GM19324 (cell line): ENCODE measurements around the gene DKK2.

Experiments used
- ATAC-seq: cut with Tn5 transposase; IDR thresholded peaks from one replicate; pipeline ENCODE4 v1.9.1; 2021; ENCODE audit warnings: mild to moderate bottlenecking, moderate library complexity; ENCODE audit not compliant: unreplicated experiment, low FRiP score

DKK2 gene

DNA sequence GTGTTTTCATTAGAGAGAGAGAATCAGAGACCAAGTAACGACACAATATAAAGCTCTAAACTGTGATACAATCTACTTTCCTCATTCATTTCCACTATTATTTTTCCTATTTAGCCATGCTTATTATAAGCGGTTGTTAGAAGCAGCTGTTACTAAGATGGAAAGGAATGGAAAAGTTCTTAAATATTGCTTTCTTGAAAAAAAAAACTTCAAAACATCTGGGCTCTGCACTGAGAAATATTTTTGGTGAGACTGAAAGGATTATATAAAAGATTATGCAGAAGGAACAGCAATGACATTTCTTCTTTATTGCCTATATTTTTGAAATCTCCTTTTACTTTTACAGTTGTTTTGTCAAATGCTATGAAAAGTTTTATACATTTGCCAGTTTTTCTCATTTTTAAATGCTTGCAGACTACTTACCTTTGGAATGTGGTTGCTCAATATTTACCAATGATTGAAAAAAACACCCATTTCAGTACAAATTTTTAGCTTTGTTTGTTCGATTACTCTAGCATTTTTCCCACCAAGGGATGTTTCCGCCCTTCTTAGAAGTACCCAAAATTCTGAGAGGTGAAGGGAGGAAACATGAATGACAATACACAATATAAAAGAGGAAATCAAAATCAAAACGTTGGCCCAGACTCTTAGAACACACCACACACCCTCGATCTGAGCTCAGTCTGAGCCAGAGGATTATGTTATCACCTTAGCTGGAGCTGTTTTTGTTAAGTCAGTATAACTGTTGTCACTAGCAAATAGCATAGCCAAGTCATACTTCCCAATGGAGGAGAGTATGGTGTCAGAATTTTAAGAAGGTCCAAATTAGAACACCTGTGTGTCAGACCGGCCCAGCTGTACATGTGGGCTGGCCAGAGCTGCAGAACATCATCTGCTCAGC lies 18.4 kb downstream of the DKK2 start:
- ATAC-seq = no peak

DNA sequence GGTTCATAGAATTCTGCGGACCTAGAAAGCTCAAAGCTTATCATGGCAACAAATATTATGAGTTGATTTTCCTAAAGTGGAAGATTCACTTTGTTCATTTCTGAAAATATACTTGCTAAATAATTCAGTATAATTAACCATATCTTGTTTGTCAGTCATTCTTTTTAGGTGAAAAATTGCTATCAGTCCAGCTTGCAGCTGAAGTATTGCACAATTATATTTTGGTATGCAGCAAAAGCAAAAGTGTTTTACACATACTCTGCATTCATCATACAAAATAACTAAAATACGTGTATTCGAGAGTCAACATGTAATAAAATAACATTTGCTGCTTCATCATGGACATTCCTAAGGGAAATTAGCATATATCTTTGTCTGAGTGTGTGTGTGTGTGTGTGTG lies 24.8 kb downstream of the DKK2 start:
- ATAC-seq = no peak

DNA sequence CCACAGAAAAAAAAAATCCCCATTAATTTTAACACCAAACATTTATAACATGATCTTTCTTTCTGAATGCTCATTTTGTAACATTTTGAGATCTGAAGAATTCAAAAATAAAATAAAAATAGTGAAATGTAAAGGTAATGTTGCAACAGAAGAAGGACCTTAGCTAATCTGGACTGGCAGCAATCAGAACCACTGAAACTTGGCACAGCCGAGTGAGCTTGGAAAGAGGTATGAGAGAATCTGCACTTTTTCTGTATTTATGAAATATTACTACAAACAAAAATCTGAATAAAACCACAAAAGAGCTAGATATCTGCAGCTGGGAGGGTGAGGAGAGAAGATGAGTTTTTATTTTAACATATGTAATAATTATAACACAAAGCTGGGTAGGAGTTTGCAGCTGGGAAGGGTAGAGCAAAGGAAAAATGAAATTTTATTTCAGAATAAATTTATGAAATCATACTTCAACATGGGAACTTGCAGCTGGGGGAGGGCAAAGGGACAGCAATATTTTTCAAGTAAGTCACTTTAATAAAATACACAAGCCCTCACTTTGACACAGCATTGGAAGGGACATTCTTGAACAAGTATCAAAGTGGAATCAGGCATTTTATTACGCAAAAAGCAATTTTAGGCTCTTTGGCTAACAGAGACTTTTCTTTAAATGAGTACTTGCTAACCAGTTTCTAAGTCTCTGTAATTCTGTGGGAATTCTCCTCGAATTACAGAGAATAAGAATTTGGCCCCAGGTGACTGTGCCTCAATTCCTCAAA lies 26.7 kb downstream of the DKK2 start:
- no peak for ATAC-seq

DNA sequence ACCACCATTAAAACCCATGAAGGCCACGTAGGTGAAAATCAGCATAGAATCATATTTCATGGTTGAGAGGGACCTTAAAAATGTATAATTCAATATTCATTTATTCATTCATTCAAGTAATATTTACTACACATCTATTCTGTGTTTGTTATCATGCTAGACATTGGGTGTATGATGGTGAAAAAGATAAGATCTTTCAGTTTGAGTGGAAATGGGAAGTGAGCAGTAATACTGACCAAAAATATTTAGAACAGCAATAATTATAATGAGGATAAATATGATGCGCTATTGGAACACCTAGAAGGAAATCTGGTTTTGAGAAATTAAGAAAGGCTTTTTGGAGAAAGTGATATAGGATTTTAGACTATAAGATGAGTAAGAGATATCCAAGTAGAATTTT lies 28.0 kb downstream of the DKK2 start:
- no peak for ATAC-seq

DNA sequence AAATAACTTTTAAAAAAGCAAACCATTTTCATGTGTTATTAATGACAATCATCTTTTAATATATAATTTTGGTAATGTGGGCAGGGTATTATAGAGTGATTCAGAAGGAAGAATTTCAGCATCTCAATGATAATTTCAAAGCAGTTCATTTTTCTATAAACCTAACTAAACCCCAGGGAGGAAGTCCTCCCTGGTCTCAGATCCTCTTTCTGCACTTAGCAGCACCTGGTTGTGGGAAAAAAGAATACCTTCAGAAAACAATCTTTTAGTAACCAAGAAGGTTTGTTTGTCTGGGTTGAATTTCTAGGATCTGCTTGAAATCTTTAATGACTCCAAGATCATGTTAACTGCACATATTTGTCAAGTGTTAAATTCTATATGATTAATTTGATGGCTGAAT lies 29.9 kb downstream of the DKK2 start:
- no peak for ATAC-seq

DNA sequence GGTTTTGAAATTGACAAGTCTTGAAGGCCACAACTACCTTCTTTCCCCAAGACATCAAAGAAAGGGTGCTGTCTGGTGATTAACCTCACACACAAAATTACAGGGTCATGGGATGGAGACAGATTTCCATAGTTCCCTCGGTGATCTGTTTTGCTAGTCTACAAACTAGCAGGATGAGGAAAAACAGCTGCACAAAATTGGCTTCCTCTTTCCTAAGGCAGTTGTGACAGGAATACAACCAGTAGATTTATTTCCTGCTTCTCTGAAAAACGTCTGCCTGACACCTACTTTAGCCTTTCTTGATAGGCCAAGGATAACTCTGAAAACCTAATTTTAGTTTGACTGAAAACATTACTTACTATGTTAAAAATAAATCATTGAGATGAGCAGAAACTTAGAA lies 39.6 kb downstream of the DKK2 start:
- ATAC-seq = no peak

DNA sequence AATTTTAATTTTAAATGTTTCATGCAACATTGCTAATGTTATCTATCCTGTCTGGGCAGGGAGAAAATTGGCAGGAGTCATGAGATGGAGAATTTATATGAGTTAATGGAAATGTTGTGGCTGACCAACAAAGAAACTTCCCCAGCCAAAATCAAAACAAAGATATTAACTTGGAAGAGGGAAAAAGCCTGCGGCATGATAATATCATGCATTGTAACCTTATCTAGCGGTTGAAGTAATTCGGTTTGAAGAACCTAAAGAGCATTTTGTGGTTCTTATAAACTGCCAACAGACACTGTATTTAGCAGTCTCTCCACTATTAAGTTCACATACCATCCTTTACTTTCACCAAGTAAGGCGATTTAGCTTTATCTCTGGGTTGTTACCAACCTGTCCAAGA lies 42.3 kb downstream of the DKK2 start:
- ATAC-seq = no peak

DNA sequence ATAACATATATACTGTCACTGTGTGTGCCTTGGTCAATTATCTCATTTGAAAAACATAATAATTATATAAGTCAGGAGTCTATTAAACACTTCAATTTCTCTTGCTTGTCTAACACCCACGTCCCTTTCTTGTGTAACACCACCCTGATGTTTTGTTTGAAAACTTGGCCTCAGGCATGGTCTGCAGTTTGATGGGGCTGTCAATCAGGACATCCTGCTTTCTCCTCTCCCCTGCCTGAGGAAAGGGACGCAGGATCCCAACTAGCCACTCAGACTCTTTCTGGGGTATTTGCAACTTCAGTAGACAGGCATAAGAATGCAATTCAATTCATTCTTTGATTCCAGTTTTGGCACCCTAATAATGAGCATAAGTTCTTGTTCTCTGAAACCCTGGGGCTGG lies 48.8 kb downstream of the DKK2 start:
- ATAC-seq = no peak

DNA sequence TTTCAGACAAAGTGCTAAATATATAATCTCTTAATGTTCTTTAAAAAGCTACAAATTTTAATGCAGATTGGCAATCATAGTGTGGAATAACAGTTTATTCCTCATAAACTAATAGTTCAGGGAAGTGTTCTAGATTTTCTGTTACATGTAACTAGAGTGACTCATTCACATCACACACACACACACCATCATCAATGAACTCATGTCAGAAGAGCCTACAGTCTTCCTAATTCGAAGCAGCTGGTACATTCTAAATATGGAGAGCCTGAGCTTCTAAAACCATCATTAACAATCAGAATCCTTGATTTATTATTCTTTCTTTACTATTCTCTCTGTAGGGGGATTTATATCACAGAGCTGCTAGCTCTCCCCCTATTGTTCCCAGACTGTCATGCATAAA lies 49.6 kb downstream of the DKK2 start:
- ATAC-seq = no peak

DNA sequence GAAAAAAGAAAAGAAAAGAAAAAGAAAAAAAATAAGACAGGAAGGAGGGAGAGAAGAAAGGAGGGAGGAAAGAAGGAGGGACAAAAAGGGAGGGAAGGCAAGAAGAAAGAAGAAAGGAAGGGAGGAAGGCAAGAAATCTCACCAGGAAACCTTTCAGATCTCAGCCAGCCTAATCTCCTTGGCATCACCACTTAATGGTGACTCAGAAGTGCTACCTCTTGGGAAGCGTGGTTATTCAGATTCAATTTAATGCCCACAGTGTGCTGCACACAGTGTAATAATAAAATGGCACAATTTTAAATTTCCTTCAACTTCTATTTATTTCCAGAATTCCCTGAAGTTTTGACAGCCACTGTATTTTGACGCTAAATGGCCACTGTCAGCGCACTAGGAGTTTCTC lies 50.3 kb downstream of the DKK2 start:
- ATAC-seq = no peak

DNA sequence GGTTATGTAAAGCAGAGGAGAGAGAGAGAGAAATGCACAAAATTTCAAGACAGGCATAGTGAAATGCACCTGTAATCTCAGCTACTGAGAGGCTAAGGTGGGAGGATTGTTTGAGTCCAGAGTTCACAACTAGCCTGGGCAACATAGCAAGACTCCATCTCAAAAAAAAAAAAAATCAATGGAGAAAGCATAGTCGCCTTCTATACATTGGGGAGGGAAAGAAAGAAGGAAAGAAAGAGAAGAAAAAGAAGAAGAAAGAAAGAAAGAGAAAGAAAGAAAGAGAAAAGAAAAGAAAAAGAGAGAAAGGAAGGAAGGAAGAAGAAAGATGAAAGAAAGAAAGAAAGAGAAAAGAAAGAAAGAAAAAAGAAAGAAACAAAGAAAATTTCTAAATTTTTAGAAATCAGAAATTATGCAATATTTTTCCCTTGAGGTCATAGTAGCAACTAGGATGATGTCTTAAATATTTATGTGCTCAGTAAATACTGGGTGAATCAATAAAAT lies 53.4 kb downstream of the DKK2 start:
- ATAC-seq = no peak

DNA sequence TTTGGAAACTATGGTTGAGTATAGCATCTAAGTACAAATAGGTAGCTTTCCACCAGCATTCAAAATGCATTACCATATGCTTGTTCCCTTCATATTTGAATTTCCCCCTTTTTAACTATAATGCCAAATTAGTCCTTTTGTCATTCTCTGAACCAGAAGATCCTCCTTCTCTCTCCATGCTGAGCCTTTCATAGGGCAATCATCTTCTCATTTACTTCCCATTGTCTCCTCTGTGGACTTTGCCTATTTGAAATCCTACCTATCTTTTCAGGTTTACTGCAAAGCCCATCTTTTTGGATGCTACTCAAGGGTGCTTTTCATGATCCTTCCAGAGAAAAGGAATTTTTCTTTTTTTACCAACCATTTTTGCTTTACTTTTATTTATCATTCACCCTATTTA lies 54.7 kb downstream of the DKK2 start:
- no peak for ATAC-seq

DNA sequence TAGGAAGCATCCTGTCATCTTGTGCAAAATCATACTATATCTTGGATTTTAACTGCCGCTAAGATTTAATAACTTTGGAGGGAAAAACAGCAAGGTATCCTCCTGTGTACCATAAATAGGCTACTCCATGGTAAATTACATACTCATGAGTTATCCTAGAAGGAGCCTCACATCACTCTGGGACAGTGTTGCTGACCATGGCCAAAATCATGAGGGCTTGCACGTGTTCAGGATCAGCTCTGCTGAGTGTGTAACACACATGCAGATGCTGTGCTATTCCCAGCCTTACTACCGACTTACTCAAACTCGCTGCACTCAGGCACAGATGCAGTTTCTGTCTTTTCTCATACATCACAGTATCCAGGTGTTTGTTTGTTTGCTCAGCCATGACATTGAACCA lies 56.6 kb downstream of the DKK2 start:
- ATAC-seq = no peak

DNA sequence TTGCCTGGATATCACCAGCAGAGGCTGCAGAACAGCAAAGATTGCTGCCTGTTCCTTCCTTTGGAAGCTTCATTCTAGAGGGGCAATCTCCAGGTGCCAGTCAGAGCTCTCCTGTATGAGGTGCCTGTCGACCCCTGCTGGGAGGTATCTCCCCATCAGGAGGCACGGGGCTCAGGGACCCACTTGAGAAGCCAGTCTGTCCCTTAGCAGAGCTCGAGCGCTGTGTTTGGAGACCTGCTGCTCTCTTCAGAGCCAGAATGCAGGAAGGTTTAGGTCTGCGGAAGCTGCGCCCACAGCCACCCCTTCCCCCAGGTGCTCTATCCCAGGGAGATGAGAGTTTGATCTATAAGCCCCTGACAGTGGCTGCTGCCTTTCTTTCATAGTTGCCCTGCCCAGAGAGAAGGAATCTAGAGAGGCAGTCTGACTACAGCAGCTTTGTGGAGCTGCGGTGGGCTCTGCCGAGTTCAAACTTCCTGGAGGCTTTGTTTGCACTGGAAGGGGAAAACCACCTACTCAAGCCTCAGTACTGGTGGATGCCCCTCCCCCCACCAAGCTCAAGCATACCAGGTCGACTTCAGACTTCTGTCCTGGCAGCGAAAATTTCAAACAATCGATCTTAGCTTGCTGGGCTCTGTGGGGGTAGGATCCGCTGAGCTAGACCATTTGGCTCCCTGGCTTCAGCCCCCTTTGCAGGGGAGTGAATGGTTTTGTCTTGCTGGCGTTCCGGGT lies 57.9 kb downstream of the DKK2 start:
- no peak for ATAC-seq

DNA sequence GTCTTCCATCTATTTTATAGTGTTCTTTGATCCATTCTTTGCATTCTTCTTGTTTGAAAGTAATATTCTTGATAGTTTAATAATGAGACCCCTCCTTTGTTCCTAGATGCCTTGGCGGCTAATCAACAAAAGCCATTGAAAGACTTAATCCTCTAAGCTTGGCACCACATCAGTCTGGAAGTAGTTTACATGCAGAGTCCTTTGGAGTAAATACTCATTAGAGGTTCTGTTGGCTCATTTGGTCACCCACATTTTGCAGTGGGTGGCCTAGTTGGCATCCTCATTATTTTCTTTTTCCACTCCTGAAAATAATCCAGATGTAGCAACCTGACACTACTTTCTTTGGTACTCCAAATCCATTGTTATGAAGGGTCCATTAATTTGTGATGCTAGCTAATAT lies 64.5 kb downstream of the DKK2 start:
- no peak for ATAC-seq

DNA sequence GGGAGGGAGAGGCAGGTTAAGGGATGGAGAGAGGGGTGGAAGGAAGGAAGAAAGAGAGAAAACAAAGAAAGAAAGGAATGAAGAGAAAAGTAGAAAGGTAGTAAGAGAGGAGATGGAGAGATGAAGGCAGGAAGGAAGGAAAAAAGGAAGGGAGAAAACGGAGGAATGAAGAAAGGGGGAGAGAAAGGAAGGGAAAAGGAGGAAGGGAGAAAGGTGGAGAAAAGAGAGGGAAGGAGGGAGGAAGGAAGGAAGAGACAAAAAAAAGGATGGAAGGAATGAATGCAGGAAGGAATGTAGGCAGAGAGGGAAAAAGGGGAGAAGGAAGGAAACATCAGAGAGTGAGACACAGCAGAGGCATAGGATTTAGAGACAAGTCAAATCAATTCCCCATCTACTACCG lies 68.2 kb downstream of the DKK2 start:
- ATAC-seq = no peak

DNA sequence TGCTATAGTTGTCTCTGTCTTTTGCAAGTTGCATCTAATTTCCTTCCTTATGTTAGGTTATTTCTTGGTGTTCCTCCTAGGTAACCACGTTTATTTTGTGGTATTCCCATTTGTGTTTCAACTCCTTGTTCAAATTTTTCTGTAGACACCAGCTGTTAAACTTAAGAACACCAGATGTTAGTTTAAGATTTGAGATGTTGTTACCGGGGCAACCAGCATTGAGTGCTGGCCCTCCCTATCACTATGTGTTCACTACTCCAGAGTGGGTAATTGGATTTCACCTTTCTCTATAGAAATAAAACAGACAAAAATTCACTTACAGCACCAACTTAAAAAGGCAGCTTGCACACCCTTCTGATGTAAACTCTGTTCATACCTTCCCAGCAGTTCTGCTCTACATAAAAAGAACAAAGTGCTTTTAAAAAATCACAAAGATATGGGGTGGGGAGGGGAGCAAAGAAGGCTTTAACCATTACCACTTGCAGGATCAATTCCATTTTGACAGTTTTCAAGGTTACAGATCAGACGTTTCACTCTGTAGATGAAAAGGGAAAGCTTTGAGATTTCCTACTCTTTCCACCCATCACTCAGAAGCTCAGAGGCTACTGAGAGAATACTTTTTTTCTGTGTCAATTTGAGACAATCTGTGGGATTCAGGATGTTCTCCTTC lies 82.9 kb downstream of the DKK2 start:
- ATAC-seq = no peak

DNA sequence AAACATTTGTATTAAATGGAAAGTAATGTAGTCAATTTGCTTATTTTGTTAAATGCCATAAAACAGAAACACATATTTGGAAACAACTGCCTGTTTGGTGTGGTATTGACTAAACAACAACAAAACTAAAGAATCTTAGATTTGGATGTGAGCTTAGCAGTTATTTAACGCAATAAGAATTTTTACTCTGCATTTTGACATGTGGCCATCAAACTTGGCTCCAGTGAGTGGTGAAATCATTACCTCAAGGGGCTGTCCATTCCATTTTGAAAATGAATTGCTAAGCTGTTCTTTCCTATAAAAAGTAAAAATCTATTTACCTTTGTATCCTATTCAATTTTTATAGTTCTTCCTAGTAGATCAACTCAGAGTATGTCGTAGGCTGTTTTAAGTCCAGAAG lies 84.2 kb downstream of the DKK2 start:
- ATAC-seq = no peak

DNA sequence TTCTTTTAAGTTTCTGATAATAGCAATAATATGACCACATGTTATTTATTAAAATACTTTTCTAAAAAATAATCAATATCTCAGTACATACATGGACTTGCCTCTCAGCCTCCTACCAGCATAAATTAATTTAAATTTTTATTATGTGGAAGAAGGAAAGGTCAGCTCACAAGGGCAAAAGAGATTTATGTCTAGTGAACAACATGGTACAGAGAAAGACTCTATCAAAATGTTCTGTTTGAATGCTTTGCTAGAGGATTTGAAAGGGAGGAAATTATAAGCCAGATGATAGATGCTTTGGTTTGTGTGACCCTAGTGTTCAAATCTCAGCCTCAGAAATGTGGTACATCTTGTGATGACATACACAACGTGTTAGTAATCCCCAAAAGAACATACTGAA lies 94.3 kb downstream of the DKK2 start:
- ATAC-seq = no peak

DNA sequence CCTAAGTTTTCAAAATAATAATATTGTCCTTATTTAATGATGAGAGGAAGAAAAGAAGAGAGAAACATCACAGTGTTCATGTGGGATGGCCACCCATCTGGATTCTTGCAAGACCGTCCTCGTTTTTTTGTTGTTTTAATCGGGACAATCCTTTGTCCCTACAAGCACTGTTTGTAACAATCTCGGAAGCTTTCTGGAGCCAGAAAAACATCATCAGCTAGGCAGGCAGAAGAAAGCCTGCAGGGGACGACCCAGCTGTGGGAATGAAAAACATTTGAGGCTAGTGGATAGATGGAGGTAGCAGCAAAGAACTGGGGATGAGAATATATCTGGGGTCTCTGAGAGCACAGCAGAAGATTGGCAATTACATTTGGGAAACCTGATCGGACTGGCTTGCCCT lies 105.6 kb downstream of the DKK2 start:
- no peak for ATAC-seq

DNA sequence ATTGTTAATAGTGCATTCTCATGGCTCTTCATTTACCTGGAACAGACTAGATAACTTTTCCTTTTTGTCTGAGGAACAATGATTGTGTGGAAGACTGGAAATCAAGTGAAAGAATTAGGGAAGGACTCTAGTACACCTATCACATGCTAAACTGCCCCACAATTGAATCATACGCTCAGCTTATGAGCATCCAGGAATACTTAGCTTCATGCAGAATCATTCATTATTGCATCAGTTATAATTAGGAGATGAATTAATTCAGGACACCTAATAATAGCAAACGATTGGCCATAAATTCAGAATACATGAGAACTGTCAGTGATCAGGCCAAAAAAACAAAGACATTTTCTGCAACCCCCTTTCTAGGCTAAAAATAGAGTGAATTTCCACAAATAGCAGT lies 106.9 kb downstream of the DKK2 start:
- ATAC-seq = no peak
